Activated CD4-positive, alpha-beta memory T cell treated with anti-CD3 and anti-CD28 coated beads for 36 hours (primary cell): ENCODE results near the gene SERPINA12. TPM values are rescaled to one million over a fixed set of nuclear protein-coding genes. Genes with fewer than 3 reads are reported as not detected.

ENCODE experiments used
- CTCF ChIA-PET: fragments of 350-600 bp; sonication (Branson Sonifier 250); formaldehyde crosslinking; loops from one replicate; lab custom pipeline; 2021; ENCODE audit warnings: antibody characterized with exemption, inconsistent platforms; lab: Charles Lee
- POLR2A ChIA-PET: fragments of 350-600 bp; sonication (Branson Sonifier 250); formaldehyde crosslinking; loops from one replicate; lab custom pipeline; 2021; ENCODE audit warnings: antibody characterized with exemption; lab: Charles Lee
- DNase-seq: peaks from one replicate; pipeline ENCODE4 v3.0.0-alpha.2; 2020
- H3K27ac Mint-ChIP-seq: one replicate; pipeline ENCODE4 v1.8.0; 2021; ENCODE audit warnings: mixed read lengths
- H3K27me3 Mint-ChIP-seq: one replicate; pipeline ENCODE4 v1.8.0; 2021; ENCODE audit warnings: mixed read lengths
- H3K36me3 Mint-ChIP-seq: one replicate; pipeline ENCODE4 v1.8.0; 2021; ENCODE audit warnings: mixed read lengths
- H3K4me1 Mint-ChIP-seq: one replicate; pipeline ENCODE4 v1.8.0; 2021; ENCODE audit warnings: low read depth, mixed read lengths
- H3K4me3 Mint-ChIP-seq: one replicate; pipeline ENCODE4 v1.8.0; 2021; ENCODE audit warnings: mild to moderate bottlenecking, mixed read lengths
- H3K9me3 Mint-ChIP-seq: one replicate; pipeline ENCODE4 v1.8.0; 2021; ENCODE audit warnings: mixed read lengths
- intact Hi-C: fragments of 100-400 bp; cut with micrococcal nuclease; formaldehyde crosslinking; loops from one replicate; pipeline ENCODE4 v1.15.1; 2023
- total RNA-seq, 2 experiments: library from RNA; stranded (reverse); gene quantifications; one replicate each; pipeline ENCODE4 v1.2.3, GENCODE V29; 2021

Gene SERPINA12
- total RNA-seq, 2 experiments from 2014 or later: not detected

GRCh38 chr14:94501588-94502516 lies 7.4 kb downstream of the SERPINA12 start:
- no peaks in the 10 kb centered on the region for H3K9me3 Mint-ChIP-seq
- CTCF ChIA-PET: no interaction called here
- intact Hi-C loops: no loop called here

DNA sequence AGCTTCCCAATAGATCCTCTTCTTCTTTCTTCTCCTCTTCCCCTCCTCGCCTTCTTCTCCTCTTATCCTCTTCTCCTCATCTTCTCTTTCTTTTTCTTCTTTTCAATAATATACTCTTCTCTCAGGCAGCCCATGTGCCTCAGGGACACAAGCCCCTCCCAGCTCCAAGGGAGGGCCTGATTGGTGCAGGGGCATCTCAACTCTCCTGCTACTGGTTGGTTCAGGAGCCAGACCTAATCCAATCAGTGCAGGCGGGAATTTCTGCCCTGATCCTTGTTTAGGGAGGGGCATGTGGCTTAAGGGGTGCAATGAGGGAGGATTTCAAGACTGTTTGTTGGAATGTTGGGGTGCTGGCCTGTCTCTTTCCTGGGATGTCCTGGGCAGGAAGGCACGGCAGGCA lies 9.0 kb downstream of the SERPINA12 start:
- Mint-ChIP-seq H3K27me3 (peaks cover 6% of the 10 kb centered on the region), H3K9me3 (no peaks in the 10 kb centered on the region), H3K4me1 (no peaks in the 10 kb centered on the region), H3K27ac (no peak overlapping the region), H3K4me3 (no peak overlapping the region), H3K36me3 (no peaks in the 10 kb centered on the region)
- intact Hi-C loops: no loop called here
- DNase-seq: no peak
- ChIA-PET POLR2A (no interaction called here), CTCF (interaction anchor here (1.8 kb wide), 1 partner anchor 14 kb away, joined by 5 read pairs; no protein-coding TSS in a partner anchor)

More at GRCh38 chr14:94501588-94502516, 7.4 kb downstream of the SERPINA12 start:
- Mint-ChIP-seq H3K36me3 (no peaks in the 10 kb centered on the region), H3K27me3 (peaks cover 8% of the 10 kb centered on the region), H3K27ac (no peak overlapping the region), H3K4me3 (no peak overlapping the region), H3K4me1 (no peaks in the 10 kb centered on the region)
- POLR2A ChIA-PET: no interaction called here
- no peak for DNase-seq

- Mint-ChIP-seq H3K27ac (no peak overlapping the region), H3K4me1 (no peaks in the 10 kb centered on the region)
These were observed 9.6 kb downstream of the SERPINA12 start for GRCh38 chr14:94499673-94500072.

DNA sequence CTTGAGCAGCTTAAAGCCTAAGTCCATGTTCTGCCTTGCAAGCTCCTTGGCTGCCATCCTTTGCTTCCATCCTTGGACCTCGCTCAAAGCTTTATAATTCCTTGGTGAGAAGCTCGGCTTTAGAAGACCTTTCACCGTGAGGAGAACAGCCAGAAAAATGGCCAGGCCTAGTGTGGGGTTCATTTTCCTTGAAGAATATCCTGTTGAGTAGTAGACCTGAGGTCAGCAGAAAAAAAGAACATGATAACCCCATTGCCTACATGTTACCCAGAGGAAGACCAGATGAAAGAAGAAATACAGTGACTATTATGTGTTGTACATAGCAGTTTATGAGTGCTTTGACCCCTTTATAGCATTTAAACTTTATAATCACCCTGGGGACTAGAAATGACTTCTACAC lies 11.1 kb downstream of the SERPINA12 start:
- no peak for DNase-seq
- no peaks in the 10 kb centered on the region for H3K36me3 Mint-ChIP-seq
- no peak overlapping the region for H3K27ac Mint-ChIP-seq
- peaks cover 2% of the 10 kb centered on the region for H3K4me1 Mint-ChIP-seq
- ChIA-PET CTCF (interaction anchor here (1.3 kb wide), 1 partner anchor 14 kb away, joined by 3 read pairs; no protein-coding TSS in a partner anchor), POLR2A (no interaction called here)
- H3K9me3 Mint-ChIP-seq: no peaks in the 10 kb centered on the region
- H3K27me3 Mint-ChIP-seq: peaks cover 7% of the 10 kb centered on the region
- intact Hi-C loops: no loop called here
- H3K4me3 Mint-ChIP-seq: no peak overlapping the region

More at GRCh38 chr14:94499673-94500072, 9.6 kb downstream of the SERPINA12 start:
- DNase-seq: no peak
- Mint-ChIP-seq H3K36me3 (no peaks in the 10 kb centered on the region), H3K9me3 (no peaks in the 10 kb centered on the region), H3K27me3 (peaks cover 4% of the 10 kb centered on the region), H3K4me3 (no peak overlapping the region)
- ChIA-PET POLR2A (no interaction called here), CTCF (interaction anchor here (1.8 kb wide), 1 partner anchor 13 kb away, joined by 5 read pairs; no protein-coding TSS in a partner anchor)
- intact Hi-C loops: no loop called here

GRCh38 chr14:94494085-94494484 lies 15.2 kb downstream of the SERPINA12 start:
- H3K27me3 Mint-ChIP-seq: peaks cover 7% of the 10 kb centered on the region
- CTCF ChIA-PET: no interaction called here
- no peak overlapping the region for H3K4me3 Mint-ChIP-seq
- peaks cover 2% of the 10 kb centered on the region for H3K4me1 Mint-ChIP-seq
- intact Hi-C loops: no loop called here
- peak; percentile 19 for DNase-seq
- no peaks in the 10 kb centered on the region for H3K9me3 Mint-ChIP-seq
- no peaks in the 10 kb centered on the region for H3K36me3 Mint-ChIP-seq
- POLR2A ChIA-PET: no interaction called here
- H3K27ac Mint-ChIP-seq: no peak overlapping the region

- Mint-ChIP-seq H3K27ac (no peak overlapping the region), H3K9me3 (no peaks in the 10 kb centered on the region), H3K4me3 (no peak overlapping the region), H3K4me1 (peaks cover 2% of the 10 kb centered on the region), H3K27me3 (peaks cover 15% of the 10 kb centered on the region), H3K36me3 (no peaks in the 10 kb centered on the region)
- ChIA-PET POLR2A (no interaction called here), CTCF (interaction anchor here (1.4 to 1.5 kb wide), 2 partner anchors 7 to 57 kb away, joined by 3 to 4 read pairs; no protein-coding TSS in a partner anchor)
- DNase-seq: no peak
- intact Hi-C loops: no loop called here
These were observed 17.8 kb downstream of the SERPINA12 start for GRCh38 chr14:94491511-94491910.

GRCh38 chr14:94489336-94489735 lies 19.9 kb downstream of the SERPINA12 start:
- ChIA-PET POLR2A (no interaction called here), CTCF (no interaction called here)
- H3K9me3 Mint-ChIP-seq: no peaks in the 10 kb centered on the region
- H3K27ac Mint-ChIP-seq: no peak overlapping the region
- H3K27me3 Mint-ChIP-seq: peaks cover 15% of the 10 kb centered on the region
- intact Hi-C loops: loop anchor here (5.0 kb wide), 1 partner anchor 452 kb away; no protein-coding TSS in a partner anchor
- no peak overlapping the region for H3K4me3 Mint-ChIP-seq
- H3K36me3 Mint-ChIP-seq: no peaks in the 10 kb centered on the region
- no peak for DNase-seq
- peaks cover 5% of the 10 kb centered on the region for H3K4me1 Mint-ChIP-seq

- intact Hi-C loops: loop anchor here (1.0 to 5.0 kb wide), 5 partner anchors 53 to 450 kb away; no protein-coding TSS in a partner anchor
- CTCF ChIA-PET: interaction anchor here (1.0 to 4.2 kb wide), 28 partner anchors 9 to 450 kb away, joined by 3 to 58 read pairs (median 5); partner anchors contain the start of genes IFI27L2, SERPINA12, SERPINA6 and SERPINA9
- POLR2A ChIA-PET: no interaction called here
These were observed 22.4 kb downstream of the SERPINA12 start for GRCh38 chr14:94486883-94487282.

GRCh38 chr14:94485944-94486841 lies 23.1 kb downstream of the SERPINA12 start:
- peak; percentile 57 for DNase-seq
- ChIA-PET POLR2A (no interaction called here), CTCF (interaction anchor here (0.6 to 4.2 kb wide), 34 partner anchors 9 to 546 kb away, joined by 3 to 58 read pairs (median 4); partner anchors contain the start of genes IFI27L2, SERPINA12, SERPINA6 and SERPINA9)
- intact Hi-C loops: loop anchor here (1.0 to 5.0 kb wide), 5 partner anchors 52 to 449 kb away; no protein-coding TSS in a partner anchor
- Mint-ChIP-seq H3K36me3 (no peaks in the 10 kb centered on the region), H3K27me3 (peaks cover 13% of the 10 kb centered on the region), H3K27ac (no peak overlapping the region), H3K4me3 (no peak overlapping the region), H3K4me1 (peaks cover 15% of the 10 kb centered on the region), H3K9me3 (no peaks in the 10 kb centered on the region)

More at GRCh38 chr14:94486883-94487282, 22.4 kb downstream of the SERPINA12 start:
- peaks cover 11% of the 10 kb centered on the region for H3K4me1 Mint-ChIP-seq
- DNase-seq: no peak
- H3K27ac Mint-ChIP-seq: no peak overlapping the region
- H3K4me3 Mint-ChIP-seq: no peak overlapping the region
- H3K36me3 Mint-ChIP-seq: no peaks in the 10 kb centered on the region
- H3K9me3 Mint-ChIP-seq: no peaks in the 10 kb centered on the region
- peaks cover 13% of the 10 kb centered on the region for H3K27me3 Mint-ChIP-seq

- POLR2A ChIA-PET: no interaction called here
- Mint-ChIP-seq H3K4me1 (peaks cover 15% of the 10 kb centered on the region), H3K4me3 (no peak overlapping the region), H3K27me3 (peaks cover 13% of the 10 kb centered on the region), H3K36me3 (no peaks in the 10 kb centered on the region), H3K9me3 (no peaks in the 10 kb centered on the region), H3K27ac (no peak overlapping the region)
- intact Hi-C loops: no loop called here
- no peak for DNase-seq
- CTCF ChIA-PET: interaction anchor here (0.7 to 4.2 kb wide), 6 partner anchors 8 to 352 kb away, joined by 3 to 58 read pairs (median 14); no protein-coding TSS in a partner anchor
These were observed 24.8 kb downstream of the SERPINA12 start for GRCh38 chr14:94484481-94484880.

DNA sequence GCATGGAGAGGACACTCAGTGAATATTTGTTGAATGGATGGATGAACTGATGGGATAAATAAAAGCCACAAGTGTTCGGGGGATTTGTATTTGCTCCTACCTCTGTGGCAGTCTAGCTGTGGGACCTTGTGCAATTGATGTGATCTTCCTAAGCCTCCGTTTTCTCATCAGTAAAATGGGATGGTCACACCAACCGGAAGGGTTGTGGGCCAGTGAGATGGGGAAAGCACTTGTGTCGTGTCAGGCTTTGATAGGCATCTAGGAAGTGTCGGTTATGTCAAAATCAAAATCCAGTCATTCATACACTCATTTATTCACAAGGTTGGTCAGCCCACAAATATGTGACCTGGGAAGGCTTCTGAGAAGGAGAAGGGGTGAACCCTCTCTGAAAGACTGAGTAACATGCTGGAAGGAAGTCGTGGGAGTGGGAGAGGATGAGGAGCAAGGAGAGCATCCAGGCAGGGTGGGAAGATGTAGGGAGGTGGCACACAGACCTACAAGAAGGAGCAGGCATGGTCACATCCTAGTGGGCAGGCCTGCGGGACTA lies 25.5 kb downstream of the SERPINA12 start:
- H3K27me3 Mint-ChIP-seq: peaks cover 12% of the 10 kb centered on the region
- ChIA-PET CTCF (interaction anchor here (1.3 to 3.1 kb wide), 2 partner anchors 9 to 346 kb away, joined by 4 to 24 read pairs; no protein-coding TSS in a partner anchor), POLR2A (no interaction called here)
- DNase-seq: peak; percentile 12
- H3K4me1 Mint-ChIP-seq: peaks cover 15% of the 10 kb centered on the region
- intact Hi-C loops: no loop called here
- H3K27ac Mint-ChIP-seq: no peak overlapping the region
- no peak overlapping the region for H3K4me3 Mint-ChIP-seq
- peaks cover 4% of the 10 kb centered on the region for H3K9me3 Mint-ChIP-seq
- no peaks in the 10 kb centered on the region for H3K36me3 Mint-ChIP-seq
